Endometrial microvascular endothelial cells (primary cell): Measurements from ENCODE around the gene PGLYRP2. TPM values are rescaled to one million over a fixed set of nuclear protein-coding genes. Genes with fewer than 3 reads are reported as not detected.

Source experiments
- in situ Hi-C: cut with HindIII; loops from 2 replicates; pipeline ENCODE4 v1.10.0; 2017; ENCODE audit warnings: low sequenced_read_pairs, low pct_unique_long_range_greater_than_20kb; ENCODE audit errors: inconsistent ontology term
- total RNA-seq: library from RNA; depleted of rRNA; stranded (reverse); fragments of >200 nt; gene quantifications from one replicate; pipeline ENCODE4 v1.2.3, GENCODE V29; 2015; ENCODE audit errors: inconsistent ontology term

PGLYRP2 gene
- total RNA-seq, 1 donor from 2014 or later, result not detected

DNA sequence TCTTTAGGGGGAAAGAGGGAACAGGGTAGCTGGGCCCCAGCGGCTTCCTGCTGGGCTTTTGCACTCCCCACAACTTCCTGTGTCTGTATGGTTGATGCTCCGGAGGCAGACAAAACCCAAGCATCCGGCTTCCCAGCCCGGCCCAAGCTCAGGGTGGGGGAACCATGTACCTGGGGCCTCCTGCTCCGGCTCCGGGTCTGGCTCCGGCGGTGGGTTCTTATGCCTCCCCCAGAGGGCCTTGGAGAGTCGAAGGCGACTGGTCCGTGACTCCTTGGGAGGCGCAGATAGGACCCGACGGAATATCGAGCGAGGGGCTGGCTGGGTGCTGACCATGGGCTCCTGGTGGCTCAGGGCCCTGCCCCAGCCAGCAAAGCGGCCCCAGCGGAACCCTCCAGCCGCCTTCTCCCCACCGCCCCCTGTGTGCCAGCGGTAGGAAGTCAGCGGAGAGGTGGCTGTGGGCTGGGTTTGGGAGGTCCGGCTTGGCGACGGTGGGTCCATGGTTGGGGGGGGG lies 15.4 kb downstream of the PGLYRP2 start:
- in situ Hi-C loops, result no loop called here

DNA sequence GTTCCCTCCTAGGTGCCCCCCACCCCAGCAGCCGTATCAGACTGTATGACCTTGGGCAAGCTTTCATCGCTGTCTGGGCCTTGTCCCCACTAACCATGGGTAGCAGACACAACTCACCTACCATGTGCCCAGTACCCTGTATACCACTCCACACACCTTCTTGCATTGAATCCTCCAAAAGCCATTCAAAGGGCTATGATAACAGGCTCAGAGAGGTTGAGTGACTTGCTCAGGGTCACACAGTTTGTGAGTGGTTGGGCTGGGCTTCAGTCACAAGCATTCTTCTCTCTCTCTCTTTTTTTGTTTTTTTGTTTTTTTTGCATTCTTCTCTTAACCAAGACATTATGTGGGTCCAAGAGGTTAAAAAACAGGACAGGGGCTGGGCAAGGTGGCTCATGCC lies 17.6 kb downstream of the PGLYRP2 start:
- in situ Hi-C loops, result no loop called here

DNA sequence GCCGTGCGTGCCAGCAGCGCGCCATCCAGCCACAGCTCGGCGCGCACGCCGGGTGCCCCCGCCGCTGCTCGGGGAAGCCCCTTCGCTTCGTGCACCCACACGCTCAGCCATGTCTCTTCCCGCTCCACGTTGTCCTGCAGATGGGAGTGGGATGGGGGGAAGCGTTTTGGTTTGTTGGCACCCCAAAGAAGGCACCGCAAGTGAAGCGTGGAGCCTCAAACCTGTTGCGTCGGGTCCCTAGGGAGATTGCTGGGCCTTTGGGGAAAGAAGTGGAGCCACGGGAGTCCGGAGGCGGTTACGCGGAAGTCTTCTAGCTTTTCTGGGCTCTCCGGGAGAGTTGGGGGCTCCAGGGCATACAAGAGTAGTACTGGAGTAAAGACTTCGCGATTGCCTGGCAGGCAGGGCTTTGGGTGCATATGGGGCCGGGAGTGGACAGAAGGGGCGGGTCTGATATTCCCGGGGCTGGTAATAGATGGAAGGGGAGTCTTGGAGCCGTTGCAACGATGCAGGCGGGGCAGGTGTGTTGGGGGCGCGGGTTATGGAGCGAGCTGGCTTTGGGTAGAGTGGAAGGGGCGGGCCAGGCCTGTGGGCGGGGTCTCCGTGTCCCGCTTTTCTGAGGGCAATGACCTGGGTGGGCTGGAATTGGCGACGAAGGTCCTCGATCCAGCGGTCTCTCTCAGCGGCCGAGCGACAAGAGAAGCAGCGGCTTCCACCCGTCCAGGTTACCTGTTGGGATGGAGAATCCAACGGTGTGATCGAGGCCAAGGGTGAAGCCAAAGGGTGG lies 21.4 kb downstream of the PGLYRP2 start:
- in situ Hi-C loops, result no loop called here

DNA sequence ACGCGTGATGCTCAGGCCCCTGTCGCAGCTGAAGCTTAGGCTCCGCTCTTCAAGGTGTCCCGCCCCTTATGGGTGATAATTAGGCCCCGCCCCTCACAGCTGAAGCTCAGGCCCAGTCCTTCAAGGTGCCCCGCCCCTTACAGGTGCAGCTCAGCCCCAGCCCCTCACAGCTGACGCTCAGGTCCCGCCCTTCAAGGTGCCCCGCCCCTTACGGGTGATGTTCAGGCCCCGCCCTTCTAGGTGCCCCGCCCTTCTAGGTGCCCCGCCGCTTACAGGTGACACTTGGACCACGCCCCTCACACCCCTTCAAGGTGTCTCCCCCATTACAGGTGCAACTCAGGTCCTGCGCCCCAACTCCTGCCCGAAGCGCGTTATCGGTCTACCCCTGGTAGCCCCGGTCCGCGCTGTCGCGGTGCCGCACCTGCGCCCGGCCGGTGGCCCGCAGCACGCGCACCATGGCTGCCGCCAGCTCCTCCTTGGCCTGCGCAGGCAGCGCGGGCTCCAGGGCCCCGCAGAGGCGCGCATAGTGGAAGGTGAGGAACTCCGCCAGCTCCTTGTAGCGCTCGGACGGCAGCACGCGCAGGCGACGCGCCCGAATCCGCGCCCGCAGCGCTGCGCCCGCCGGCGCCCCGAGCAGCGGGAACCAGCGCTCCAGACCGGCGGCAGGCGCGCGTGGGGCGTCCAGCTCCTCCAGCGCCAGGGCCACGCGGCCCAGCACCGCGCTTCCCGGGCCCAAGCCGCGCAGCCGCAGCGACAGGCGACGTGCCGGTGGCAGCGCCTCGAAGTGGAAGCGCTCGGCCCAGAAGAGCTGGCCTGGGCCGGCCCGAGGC lies 22.2 kb downstream of the PGLYRP2 start:
- in situ Hi-C loops, result no loop called here

DNA sequence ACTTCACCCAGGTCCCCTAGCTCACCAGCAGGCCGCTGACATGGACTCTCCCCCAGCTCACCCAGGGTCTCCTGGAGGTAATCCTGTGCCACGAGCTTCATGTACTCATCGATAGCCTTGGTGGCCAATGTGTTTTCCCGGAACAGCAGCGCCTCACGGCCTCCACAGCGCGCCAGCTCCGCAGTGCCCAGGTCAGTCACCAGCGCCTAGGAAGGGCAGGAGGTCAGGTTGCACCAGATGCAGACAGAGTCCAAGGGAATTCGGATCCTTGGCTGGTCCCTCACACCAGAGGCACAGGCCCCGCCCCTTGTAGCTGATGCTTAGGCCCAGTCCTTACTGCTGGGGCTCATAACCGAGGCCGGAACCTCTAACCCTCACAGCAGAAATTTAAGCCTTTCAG lies 22.9 kb downstream of the PGLYRP2 start:
- in situ Hi-C loops, result no loop called here

DNA sequence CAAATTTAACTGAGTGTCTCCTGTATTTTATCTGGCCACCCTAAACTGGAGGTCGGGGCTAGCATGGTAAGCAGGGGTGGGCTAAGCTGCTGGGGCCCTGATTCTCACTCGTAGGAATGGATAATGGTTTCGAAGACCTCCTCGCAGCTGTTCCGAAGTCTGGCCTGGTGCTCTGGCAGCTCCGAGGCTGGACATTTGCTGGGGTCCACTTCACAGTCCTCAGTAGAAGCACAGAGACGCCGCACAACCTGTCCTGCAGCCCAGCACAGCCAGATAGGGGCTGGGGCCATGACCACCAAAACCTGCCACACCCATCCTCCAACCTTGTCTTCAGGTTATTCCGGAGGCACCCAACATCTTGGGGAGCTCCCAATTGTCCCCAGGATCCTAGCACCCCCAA lies 23.3 kb downstream of the PGLYRP2 start:
- in situ Hi-C loops, result no loop called here

DNA sequence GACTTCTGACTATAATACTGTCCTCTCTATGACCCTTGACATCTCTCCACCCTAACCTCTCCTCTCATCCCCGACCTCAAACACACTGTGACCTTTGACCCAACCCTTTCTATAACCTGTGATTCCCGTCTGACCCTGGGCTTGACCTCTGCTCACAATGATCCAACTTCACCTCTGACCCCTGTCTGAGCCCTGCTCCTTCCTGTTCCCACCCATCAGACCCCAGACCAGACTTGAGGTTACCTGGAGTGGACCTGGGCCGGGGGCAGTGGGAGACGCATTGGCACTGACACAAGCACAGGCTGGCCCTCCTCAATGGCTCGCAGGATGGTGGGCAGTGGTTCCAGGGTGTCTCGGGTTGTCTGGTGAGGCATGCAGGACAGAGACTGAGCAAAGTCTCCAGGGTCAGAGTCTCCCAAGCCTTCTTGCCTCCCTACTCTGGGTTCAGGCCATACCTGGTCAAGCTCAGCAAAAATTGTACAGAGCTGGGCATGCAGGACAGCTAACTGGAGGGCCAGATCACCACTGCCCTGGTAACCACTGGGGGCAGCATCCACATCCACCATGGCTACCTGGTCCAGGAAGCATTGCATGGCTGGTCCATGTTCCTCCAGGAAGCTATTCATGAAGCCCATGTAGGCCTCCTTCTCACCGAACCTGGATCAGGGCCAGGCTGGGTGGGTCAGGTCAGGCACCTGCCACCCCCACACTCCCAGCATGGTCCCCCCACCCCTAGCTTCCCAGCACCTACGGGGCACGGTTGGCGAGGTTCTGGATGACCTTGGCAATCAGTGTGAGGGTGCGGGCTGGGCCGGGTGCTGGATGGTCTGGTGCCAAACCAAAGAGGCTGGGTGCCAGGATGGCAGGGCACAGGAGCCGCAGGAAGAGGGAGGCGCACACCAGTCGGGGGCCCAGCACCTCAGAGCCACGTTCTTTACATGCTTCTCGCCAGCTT lies 25.1 kb downstream of the PGLYRP2 start:
- in situ Hi-C loops, result no loop called here

DNA sequence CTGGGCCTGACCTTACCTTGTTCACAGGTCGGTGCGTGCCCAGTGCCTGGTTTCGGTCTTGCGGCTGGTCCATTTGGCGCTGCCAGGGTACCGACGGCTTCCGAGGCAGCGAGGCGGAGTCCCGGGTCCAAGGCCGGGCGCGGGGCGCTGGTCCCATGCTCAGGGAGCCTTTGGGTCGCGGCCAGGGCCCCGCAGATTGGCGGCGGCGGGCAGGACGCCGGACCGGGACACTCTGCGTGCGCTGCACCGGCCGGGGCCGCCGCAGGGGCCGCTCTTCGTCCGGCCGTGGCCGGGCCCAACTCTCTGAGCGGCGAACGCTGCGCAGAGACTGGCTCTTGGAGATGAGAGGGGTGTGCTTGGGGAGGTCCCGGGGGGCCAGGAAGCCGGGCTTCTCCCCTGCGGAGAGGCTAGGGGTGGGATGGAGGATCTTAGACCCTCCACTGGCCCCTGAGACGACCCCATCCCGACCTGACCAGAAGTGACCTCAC lies 26.2 kb downstream of the PGLYRP2 start:
- in situ Hi-C loops, result no loop called here

DNA sequence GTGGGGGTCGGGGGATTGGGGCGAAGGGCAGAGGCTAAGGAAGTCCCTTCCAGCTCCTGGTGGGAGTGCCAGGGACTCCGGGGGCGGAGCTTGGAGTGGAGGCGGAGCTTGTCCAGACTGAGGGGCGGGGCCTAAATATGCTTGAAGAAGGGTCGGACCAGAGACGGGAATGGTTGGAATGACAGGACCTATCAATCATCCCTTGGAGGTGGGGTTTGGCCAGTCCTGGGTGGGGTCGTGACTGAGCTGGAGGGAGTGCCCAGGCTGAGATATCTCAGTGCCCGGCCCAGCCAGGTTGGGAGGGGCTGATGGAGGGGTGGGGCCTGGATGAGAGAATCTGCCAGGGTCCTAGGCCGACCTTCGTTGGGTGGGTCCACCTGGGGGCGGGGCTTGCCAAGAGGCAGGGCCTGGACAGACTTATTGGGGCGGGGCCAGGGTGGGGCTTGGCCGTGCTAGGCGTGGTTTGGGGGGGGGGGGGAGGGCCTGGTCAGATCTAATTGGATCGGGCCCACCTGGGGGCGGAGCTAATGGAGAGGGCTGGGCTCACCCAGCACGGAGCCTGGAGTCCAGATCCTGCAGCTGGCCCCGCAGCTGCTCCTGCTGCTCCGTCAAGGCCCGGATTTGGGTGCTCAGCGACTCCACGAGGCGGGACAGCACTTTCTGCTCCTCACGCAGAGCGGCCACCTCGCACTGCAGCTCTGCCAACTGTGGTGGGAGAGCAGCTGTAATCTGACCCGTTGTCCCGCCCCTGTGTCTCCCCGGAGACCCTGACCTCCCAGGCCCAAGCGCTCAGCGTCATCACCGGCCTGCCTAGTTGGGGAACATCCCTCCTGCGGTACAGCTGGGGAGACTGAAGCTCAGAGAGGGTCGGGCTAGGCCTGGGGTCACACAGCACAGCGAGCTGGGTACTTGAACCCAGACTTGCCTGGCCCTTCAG lies 26.9 kb downstream of the PGLYRP2 start:
- in situ Hi-C loops, result no loop called here

DNA sequence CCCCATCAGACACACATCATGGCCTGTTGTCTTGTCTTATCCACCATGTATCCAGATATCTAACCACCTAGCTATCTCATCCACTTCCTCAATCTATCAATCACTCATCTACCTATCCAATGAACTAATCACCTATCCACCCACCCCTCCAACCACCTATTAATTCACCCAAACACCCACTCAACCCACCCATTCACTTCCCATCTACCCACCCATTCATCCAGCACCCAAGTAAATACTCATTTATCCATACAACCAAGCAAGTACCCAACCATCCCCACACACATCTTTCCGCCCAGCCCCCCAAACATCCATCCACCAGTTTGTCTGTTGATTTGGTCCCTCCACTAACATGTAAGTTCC lies 28.8 kb downstream of the PGLYRP2 start:
- in situ Hi-C loops, result no loop called here

DNA sequence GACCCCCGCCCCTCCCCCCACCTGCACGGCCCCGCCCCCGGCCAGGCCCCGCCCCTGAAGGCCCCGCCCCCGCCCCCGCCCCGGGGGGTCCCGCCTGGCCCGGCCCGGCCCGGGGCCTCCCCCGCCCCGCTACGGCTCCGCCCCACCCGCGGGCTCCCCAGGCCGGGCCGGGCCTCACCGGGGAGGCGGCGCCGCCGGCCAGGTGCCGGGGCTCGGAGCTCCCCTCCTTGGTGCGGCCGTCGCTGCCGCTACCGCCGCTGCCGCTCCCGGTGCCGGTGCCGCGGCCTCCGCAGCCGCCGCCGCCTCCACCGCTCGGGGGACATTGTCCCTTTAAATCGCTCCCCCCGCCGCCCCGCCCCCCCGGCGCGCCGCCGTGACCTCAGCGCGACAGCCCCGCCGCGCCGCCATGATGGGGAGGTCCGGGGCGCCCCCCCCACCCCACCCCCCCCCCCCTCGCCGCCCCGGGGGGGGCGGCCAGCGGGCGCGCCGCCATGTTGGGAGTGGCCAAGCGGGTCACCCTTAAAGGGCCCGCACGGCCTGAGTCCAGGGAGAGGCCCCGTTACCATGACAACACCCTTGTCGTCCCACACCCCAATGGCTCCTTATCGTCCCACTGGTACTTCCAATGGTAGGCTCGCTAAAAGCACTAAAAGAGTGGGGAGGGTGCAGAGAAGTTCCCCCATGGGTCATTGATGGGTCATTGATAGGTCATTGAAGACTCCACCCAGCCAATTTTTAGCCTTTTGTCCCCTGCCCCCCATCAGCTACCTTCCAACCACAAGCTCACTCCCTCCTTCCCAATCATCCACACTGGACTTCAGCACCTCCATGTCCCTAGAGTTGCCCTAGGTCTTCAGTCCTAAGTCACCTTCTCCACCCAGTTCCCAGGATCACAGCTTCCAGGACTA lies 29.4 kb downstream of the PGLYRP2 start, which contains the start of gene WIZ:
TSS of gene WIZ (minus strand) at position 337 of the 908 bp plus-strand sequence. CDS start 1,649 bp downstream, outside the sequence.
- in situ Hi-C loops, result no loop called here

DNA sequence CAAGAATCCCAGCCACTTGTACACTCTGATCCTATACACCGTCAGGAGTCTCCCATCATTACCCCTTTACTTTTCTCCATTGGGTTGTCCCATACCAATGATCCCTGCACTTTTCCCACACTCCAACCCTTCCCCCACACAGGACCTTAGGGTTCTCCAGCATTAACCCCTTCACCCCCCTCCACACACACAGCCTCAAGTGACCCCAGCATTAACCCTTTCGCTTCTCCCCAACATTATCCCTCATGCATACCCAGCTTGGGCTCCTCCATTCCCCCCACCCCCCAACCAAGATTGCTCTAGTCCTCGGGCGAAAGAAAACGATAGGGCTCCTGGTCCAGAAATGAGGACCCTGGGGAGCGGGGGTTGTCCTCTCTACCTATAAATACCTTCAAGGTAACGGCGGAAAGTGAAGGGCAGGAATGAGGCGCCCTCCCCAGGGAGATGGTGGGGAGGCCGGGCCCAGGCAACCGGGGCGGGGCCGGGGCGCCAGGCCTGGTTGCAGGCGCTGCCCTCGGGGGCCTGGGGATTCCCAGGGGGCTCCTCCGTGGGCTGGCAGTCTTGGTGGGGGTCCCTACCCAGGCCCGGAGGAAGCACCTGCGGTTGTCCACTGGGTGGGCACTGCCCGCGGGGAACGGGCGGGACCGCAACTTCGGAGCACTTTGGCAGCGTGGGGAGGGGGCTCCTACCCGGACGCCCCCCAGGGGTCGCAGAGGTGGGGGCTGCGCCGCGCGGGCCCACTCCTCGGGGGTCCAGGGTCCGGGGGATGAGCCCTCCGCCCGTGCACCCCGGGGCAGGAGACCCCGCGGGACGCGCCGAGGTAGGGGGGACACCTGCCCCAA lies 30.3 kb downstream of the PGLYRP2 start:
- in situ Hi-C loops, result no loop called here

DNA sequence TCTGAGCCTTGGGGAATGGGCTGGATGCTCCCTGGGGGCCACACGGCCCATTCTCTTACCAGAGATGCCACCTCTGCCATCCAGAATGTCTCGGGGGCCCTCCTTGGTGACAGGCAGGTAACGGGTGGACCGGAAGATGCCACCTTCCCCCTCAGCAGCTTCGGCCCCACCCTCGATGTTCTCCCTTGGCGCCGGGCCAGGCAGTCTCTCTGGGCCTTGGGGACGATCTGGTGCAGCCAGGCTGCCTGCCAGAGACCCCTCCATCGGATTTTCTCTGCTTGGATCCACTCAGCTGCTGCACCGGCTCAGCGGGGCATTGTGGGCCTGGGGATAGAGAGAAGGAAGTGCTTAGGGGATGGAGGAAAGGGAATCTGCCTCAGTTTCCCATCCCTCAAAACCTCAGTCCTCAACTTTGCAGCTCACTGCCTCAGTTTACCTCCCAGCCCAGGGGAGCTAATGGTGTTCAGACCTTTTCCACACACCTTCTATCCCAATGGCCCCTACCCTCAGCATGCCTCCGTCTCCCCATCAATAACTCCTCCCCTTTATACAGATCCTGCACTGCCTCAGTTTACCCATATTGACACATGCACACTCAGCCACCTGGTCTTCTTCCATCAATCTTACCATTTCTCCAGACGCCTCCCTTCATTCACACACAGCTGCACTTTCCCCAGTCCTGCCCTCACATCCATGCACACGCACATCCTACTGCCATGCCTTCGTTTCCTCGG lies 31.1 kb downstream of the PGLYRP2 start:
- in situ Hi-C loops, result no loop called here

DNA sequence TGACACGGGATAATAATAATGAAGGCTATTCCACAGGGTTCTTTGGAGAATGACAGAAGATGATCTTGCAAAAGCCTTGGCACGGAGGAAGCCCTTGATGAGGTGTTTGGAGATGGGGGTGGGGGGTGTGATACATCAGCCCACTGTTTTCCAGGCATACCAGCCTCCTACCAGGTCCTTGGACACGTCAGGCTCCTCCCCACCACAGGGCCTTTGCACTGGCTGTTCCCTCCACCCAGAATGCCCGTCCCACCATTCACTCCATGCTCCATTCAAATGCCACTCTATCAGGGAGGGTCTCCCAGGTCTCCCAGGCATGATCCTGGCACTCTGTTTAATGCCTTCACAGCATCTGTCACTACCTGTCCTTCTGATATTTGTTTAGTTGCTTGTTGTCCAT lies 32.2 kb downstream of the PGLYRP2 start:
- in situ Hi-C loops, result no loop called here

DNA sequence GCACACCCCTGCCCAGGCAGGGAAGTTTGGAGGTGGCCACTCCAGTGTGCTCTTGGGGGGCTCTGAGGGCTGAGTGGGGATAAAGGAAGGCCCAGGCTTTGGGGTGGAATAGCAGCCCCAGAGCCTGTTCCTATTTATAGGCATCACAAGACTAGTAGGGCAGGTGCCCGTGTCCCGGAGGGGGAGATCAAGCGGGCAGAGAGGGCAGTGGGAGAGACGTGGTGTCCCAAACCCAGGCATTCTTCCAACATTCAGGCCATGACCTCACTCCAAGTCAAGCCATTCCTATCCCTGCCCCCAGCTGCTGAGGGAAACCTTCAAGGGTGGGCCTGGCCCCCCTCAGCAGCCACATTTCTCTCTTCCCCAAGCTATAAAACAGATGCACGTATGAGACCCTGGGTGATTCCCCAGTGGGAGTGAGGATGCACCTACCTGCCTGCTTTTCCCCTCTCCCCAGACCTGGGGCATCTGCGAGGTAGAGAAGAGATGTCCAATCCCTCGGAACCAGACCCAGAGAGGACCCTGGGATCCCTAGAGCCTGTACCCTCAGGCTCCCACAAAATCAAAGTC lies 33.4 kb downstream of the PGLYRP2 start:
- in situ Hi-C loops, result no loop called here
